Muscle layer of duodenum (tissue), 2 donors: ENCODE data around the gene H2BK1.

Experiments
- H3K27ac ChIP-seq: one replicate; pipeline ENCODE4 v1.7.0; 2013; ENCODE audit warnings: mild to moderate bottlenecking, low read length
- H3K27me3 ChIP-seq: one replicate; pipeline ENCODE4 v1.7.0; 2013; ENCODE audit warnings: low read depth, mild to moderate bottlenecking, control low read depth, low read length
- H3K36me3 ChIP-seq, 2 donors: one replicate each; pipeline ENCODE4 v1.7.0; 2013; ENCODE audit warnings: low read length in 2 of 2, control low read depth in 1 of 2, mild to moderate bottlenecking in 1 of 2; ENCODE audit not compliant: insufficient read depth in 2 of 2, control insufficient read depth in 1 of 2
- H3K4me1 ChIP-seq, 2 donors: one replicate each; pipeline ENCODE4 v1.7.0; 2013; ENCODE audit warnings: low read length in 2 of 2, mild to moderate bottlenecking in 2 of 2, control low read depth in 1 of 2, moderate library complexity in 1 of 2; ENCODE audit not compliant: insufficient read depth in 2 of 2, control insufficient read depth in 1 of 2
- H3K4me3 ChIP-seq, 2 donors: one replicate each; pipeline ENCODE4 v1.7.0; 2013; ENCODE audit warnings: low read length in 2 of 2, low read depth in 1 of 2, mild to moderate bottlenecking in 1 of 2
- H3K9me3 ChIP-seq, 2 donors: one replicate each; pipeline ENCODE4 v1.7.0; 2013; ENCODE audit warnings: low read length in 2 of 2, control low read depth in 1 of 2, mild to moderate bottlenecking in 1 of 2; ENCODE audit not compliant: control insufficient read depth in 1 of 2
- donor health status: healthy.

The H2BK1 gene

DNA sequence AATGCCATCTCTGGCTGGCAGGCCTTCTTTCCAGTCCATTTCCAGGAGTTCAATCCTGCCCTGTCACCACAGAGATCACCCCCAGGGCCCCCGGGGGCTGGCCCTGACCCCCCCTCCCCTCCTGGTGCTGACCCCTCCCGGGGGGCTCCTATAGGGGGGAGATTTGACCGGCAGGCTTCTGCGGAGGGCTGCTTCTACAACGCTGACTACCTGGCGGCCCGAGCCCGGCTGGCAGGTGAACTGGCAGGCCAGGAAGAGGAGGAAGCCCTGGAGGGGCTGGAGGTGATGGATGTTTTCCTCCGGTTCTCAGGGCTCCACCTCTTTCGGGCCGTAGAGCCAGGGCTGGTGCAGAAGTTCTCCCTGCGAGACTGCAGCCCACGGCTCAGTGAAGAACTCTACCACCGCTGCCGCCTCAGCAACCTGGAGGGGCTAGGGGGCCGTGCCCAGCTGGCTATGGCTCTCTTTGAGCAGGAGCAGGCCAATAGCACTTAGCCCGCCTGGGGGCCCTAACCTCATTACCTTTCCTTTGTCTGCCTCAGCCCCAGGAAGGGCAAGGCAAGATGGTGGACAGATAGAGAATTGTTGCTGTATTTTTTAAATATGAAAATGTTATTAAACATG, 28.0 kb upstream of the H2BK1 start:
- H3K4me1 ChIP-seq: peaks cover 7 to 16% of the 10 kb centered on the region in 2 donors
- H3K36me3 ChIP-seq: peaks cover 33 to 61% of the 10 kb centered on the region in 2 donors
- no peak overlapping the region for H3K4me3 ChIP-seq
- H3K27me3 ChIP-seq: no peaks in the 10 kb centered on the region
- H3K27ac ChIP-seq: no peak overlapping the region
- H3K9me3 ChIP-seq: no peaks in the 10 kb centered on the region

DNA sequence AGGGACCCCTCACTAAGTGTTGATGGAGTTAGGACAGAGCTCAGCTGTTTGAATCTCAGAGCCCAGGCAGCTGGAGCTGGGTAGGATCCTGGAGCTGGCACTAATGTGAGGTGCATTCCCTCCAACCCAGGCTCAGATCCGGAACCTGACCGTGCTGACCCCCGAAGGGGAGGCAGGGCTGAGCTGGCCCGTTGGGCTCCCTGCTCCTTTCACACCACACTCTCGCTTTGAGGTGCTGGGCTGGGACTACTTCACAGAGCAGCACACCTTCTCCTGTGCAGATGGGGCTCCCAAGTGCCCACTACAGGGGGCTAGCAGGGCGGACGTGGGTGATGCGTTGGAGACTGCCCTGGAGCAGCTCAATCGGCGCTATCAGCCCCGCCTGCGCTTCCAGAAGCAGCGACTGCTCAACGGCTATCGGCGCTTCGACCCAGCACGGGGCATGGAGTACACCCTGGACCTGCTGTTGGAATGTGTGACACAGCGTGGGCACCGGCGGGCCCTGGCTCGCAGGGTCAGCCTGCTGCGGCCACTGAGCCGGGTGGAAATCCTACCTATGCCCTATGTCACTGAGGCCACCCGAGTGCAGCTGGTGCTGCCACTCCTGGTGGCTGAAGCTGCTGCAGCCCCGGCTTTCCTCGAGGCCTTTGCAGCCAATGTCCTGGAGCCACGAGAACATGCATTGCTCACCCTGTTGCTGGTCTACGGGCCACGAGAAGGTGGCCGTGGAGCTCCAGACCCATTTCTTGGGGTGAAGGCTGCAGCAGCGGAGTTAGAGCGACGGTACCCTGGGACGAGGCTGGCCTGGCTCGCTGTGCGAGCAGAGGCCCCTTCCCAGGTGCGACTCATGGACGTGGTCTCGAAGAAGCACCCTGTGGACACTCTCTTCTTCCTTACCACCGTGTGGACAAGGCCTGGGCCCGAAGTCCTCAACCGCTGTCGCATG, 27.2 kb upstream of the H2BK1 start:
- Histone ChIP-seq H3K27me3 (no peaks in the 10 kb centered on the region), H3K27ac (no peak overlapping the region), H3K36me3 (peaks cover 33 to 61% of the 10 kb centered on the region in 2 donors), H3K4me1 (peaks cover 8 to 15% of the 10 kb centered on the region in 2 donors), H3K4me3 (no peak overlapping the region), H3K9me3 (no peaks in the 10 kb centered on the region)

DNA sequence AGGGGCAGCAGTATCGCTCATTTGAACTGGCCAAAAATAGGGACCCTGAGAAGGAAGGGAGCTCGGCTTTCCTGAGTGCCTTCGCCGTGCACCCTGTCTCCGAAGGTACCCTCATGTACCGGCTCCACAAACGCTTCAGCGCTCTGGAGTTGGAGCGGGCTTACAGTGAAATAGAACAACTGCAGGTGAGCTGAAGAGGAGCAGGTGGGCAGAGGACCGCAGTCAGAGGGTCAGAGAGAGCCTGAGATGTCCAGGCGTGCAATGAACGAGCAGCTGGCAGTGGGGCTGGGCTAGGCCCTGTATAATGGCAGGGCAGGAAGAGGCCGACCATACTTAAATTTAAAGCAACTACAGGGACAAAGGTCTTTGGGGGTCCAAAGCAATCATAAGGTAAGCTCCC, 26.1 kb upstream of the H2BK1 start:
- Histone ChIP-seq H3K4me1 (peaks cover 13 to 23% of the 10 kb centered on the region in 2 donors), H3K9me3 (no peaks in the 10 kb centered on the region), H3K27me3 (no peaks in the 10 kb centered on the region), H3K36me3 (peaks cover 26 to 52% of the 10 kb centered on the region in 2 donors), H3K27ac (no peak overlapping the region), H3K4me3 (no peak overlapping the region)

DNA sequence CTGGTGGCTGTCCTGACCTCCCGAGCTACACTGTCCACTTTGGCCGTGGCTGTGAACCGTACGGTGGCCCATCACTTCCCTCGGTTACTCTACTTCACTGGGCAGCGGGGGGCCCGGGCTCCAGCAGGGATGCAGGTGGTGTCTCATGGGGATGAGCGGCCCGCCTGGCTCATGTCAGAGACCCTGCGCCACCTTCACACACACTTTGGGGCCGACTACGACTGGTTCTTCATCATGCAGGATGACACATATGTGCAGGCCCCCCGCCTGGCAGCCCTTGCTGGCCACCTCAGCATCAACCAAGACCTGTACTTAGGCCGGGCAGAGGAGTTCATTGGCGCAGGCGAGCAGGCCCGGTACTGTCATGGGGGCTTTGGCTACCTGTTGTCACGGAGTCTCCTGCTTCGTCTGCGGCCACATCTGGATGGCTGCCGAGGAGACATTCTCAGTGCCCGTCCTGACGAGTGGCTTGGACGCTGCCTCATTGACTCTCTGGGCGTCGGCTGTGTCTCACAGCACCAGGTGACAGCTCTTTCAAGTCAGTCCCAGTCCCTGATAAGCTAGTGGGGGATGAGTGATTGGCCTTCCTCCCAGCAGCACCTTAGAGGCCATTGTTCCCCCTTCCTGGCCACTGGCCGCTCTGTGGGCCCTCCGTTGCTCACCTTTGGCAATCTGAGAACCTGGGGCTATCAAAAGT, 25.0 kb upstream of the H2BK1 start:
- Histone ChIP-seq H3K4me1 (peaks cover 13 to 23% of the 10 kb centered on the region in 2 donors), H3K27ac (no peak overlapping the region), H3K36me3 (peaks cover 26 to 42% of the 10 kb centered on the region in 2 donors), H3K4me3 (no peak overlapping the region), H3K27me3 (no peaks in the 10 kb centered on the region), H3K9me3 (no peaks in the 10 kb centered on the region)

DNA sequence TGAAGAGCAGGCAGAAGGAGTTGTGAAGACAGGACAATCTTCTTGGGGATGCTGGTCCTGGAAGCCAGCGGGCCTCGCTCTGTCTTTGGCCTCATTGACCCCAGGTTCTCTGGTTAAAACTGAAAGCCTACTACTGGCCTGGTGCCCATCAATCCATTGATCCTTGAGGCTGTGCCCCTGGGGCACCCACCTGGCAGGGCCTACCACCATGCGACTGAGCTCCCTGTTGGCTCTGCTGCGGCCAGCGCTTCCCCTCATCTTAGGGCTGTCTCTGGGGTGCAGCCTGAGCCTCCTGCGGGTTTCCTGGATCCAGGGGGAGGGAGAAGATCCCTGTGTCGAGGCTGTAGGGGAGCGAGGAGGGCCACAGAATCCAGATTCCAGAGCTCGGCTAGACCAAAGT, 23.5 kb upstream of the H2BK1 start:
- Histone ChIP-seq H3K4me3 (peak overlapping the region; percentile 93 to 94), H3K4me1 (peaks cover 13 to 23% of the 10 kb centered on the region in 2 donors), H3K9me3 (no peaks in the 10 kb centered on the region), H3K27me3 (no peaks in the 10 kb centered on the region), H3K27ac (peak overlapping the region; percentile 86), H3K36me3 (peaks cover 22 to 34% of the 10 kb centered on the region in 2 donors)

DNA sequence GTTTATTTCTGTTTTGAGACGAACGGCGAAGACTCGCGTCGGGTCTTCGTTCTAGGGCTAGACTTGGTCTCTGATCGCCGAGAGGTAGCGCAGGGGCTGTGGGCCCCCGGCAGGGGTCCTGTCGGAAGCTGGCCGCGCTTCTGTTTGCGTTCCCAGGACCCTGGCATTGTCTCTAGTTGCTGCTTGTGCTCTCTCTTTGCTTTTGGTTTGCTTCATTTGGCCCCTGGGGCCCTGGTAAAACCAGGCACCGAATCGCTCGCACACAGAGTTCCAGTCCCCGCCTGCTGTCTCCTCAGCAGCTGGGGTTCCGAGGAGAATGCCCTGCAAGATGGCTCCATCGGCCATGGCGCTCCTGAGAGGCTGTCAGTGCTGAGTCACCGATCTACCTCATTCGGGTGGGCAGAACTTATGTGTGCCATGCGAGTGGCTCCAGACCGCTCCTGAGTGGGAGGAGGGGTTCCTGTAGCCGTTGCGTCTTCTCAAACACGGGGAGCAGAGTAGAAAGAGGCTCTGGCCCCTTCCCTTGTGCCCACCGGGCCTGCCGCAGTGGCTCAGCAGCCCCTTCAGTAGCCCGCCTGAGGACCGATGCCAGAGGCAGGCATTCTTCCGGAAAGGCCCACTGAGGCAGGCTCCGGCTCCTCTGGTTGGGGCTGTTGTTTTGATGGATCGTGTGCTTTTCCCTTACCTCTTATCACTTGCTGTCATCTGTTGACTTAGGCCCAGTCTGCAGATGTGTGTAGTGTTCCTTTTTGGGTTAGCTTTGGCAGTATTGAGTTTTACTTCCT, 22.8 kb upstream of the H2BK1 start:
- Histone ChIP-seq H3K4me3 (peak overlapping the region; percentile 93 to 94), H3K27me3 (no peaks in the 10 kb centered on the region), H3K36me3 (peaks cover 18 to 27% of the 10 kb centered on the region in 2 donors), H3K9me3 (no peaks in the 10 kb centered on the region), H3K4me1 (peaks cover 16 to 25% of the 10 kb centered on the region in 2 donors), H3K27ac (peak overlapping the region; percentile 86)

DNA sequence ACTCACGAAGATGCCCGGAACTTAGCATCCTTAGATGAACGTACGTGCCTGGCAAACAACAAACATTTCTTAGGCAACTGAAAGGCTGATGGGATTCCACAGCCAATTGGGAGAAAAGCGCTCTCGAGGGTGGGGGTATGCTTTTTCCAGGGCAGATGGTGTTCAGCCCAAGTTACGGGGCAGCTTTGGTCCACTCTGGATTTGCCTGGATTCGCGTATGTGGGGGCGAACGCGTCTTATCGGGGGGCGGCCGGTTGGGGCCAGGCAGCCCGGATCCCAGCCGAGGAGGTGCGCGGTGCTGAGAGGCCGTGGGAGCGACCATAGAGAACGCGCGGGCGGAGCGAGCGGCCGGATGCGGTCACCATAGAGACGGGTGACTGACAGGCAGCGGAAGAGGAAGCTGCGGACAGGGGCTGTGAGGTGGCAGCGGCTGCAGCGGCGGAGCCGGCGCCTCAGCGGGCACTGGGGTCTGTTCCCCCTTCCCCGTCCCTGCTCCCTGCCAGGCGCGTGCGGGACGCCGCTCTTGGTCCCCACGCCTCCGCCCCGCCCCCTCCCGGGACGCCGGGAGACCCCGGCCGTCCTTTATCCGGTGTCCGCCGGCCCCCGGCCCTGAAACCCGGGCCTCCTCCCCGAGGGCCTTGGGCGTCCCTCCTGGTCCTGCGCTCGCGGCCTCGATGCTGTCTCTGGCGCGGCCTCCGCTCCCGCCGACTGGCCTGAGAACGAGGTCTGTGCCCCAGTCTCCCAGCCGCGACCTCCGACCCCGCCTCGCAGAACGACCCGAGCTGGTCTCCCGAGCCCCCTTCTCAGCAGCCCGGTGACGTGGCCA, 22.0 kb upstream of the H2BK1 start, which contains the start of gene CHPF2:
Gene CHPF2 (plus strand): TSS at position 393 of the 826 bp plus-strand sequence. CDS start 1,529 bp downstream, outside the sequence.
- Histone ChIP-seq H3K9me3 (no peaks in the 10 kb centered on the region), H3K27me3 (no peaks in the 10 kb centered on the region), H3K36me3 (peaks cover 12 to 19% of the 10 kb centered on the region in 2 donors), H3K27ac (peak within 1 kb of the TSS; percentile 86), H3K4me3 (peak within 1 kb of the TSS; percentile 93 to 94), H3K4me1 (peaks cover 21 to 32% of the 10 kb centered on the region in 2 donors)

DNA sequence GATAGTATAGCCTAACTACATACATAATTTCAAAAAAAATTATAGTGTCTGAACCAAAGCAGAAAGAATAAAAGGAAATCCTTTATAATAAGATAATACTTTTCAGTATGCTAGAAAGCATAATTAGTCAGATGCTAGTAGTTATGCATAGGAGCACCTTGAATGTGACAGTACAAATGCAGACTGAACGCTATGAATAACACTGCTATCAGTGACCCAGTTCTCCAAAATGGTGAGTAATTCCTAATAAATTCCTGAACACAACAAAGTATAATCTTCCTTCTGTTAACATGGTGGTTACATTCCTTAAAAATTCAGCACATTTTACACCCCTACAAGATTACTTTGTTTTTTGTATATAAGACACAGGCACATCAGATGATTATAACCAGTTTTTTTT, 20.8 kb upstream of the H2BK1 start:
- no peak overlapping the region for H3K27ac ChIP-seq
- no peaks in the 10 kb centered on the region for H3K27me3 ChIP-seq
- H3K36me3 ChIP-seq: peaks cover under 1 to 14% of the 10 kb centered on the region in 2 donors
- H3K4me3 ChIP-seq: no peak overlapping the region
- H3K9me3 ChIP-seq: no peaks in the 10 kb centered on the region
- peaks cover 22 to 36% of the 10 kb centered on the region in 2 donors for H3K4me1 ChIP-seq

DNA sequence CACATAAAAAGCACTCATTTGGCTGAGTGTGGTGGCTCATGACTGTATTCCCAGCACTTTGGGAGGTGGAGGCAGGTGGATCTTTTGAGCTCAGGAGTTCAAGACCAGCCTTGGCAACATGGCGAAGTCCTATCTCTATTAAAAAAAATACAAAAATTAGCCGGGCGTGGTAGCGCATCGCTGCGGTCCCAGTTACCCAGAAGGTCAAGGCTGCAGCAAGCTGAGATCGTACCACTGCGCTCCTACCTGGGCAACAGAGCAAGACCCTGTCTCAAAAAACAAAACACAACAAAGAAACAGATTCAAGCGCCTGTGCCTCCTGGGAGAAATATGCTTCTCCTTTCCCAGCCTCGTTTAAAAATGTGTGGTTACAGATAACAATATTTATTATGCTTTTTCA, 19.0 kb upstream of the H2BK1 start:
- no peak overlapping the region for H3K27ac ChIP-seq
- no peaks in the 10 kb centered on the region for H3K9me3 ChIP-seq
- H3K4me3 ChIP-seq: no peak overlapping the region

More for the DNA sequence above, 19.0 kb upstream of the H2BK1 start:
- Histone ChIP-seq H3K4me1 (peaks cover 28 to 45% of the 10 kb centered on the region in 2 donors), H3K36me3 (peaks cover 7 to 10% of the 10 kb centered on the region in 2 donors), H3K27me3 (no peaks in the 10 kb centered on the region)
